Measurements from ENCODE around the gene PLXDC1. TPM values are rescaled to one million over a fixed set of nuclear protein-coding genes. Genes with fewer than 3 reads are reported as not detected.

PLXDC1 gene
- total RNA-seq, 2 donors from 2014 or later: 4.6 to 9.3 TPM

- no peaks in the 10 kb centered on the region for H3K9me3 ChIP-seq
- no peaks in the 10 kb centered on the region for H3K4me1 ChIP-seq
- no peak overlapping the region for H3K27ac ChIP-seq
- no peaks in the 10 kb centered on the region for H3K27me3 ChIP-seq
- no peak for DNase-seq (ENCODE audit: low spot score)
- no peak overlapping the region for H3K4me3 ChIP-seq
- H3K36me3 ChIP-seq: no peaks in the 10 kb centered on the region
- TF ChIP-seq, protein P1, sequence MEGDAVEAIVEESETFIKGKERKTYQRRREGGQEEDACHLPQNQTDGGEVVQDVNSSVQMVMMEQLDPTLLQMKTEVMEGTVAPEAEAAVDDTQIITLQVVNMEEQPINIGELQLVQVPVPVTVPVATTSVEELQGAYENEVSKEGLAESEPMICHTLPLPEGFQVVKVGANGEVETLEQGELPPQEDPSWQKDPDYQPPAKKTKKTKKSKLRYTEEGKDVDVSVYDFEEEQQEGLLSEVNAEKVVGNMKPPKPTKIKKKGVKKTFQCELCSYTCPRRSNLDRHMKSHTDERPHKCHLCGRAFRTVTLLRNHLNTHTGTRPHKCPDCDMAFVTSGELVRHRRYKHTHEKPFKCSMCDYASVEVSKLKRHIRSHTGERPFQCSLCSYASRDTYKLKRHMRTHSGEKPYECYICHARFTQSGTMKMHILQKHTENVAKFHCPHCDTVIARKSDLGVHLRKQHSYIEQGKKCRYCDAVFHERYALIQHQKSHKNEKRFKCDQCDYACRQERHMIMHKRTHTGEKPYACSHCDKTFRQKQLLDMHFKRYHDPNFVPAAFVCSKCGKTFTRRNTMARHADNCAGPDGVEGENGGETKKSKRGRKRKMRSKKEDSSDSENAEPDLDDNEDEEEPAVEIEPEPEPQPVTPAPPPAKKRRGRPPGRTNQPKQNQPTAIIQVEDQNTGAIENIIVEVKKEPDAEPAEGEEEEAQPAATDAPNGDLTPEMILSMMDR (IDR thresholded peaks at IDR 0.05): no peak
Observed at GRCh38 chr17:39158623-39159022, 7.2 kb upstream of the PLXDC1 start.

DNA sequence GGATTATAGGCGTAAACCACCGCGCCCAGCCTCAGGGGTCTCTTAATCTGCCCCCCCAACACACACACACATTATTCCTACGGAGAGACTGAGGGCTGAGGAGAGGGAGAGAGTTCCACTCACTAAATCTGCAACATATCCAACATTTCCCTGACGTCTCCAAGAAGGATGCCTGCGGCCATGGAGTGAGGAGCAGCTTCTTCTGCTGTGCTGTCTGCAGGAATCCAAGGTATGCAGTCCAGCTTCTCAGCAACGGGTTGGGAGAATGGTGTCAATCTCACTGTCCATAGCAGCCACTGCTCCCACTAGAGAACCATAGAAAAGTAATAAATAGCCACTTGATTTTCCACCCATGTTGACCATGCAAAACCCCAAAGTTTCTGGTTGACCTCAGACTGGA is 5.1 kb upstream of the PLXDC1 start:
- TF ChIP-seq, protein P1 (IDR thresholded peaks at IDR 0.05): no peak
- H3K9me3 ChIP-seq: no peaks in the 10 kb centered on the region
- no peak overlapping the region for H3K27ac ChIP-seq
- no peak overlapping the region for H3K4me3 ChIP-seq
- H3K4me1 ChIP-seq: peaks cover 0 to 13% of the 10 kb centered on the region in 2 donors
- no peaks in the 10 kb centered on the region for H3K27me3 ChIP-seq
- DNase-seq (ENCODE audit: low spot score): no peak
- no peaks in the 10 kb centered on the region for H3K36me3 ChIP-seq

DNA sequence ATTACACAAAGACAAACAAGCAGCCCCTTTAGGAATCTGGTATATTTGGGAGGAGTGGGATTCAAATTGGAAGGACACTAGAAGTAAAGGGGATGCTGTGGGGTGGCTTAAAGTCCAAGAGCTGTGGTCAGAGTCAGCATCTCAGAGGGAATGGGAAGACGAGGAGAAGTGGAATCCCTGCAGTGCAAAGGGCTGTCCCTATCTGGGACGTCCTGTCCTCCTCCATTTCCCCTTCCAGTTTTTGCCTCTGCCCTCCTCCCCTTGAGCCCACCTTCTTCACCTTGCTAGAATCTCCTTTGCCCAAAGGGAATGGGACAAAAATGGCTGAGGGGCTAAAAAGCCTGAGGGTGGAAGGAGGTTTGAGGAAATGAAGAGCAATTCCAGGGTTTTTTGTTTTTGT is 4.2 kb upstream of the PLXDC1 start:
- no peak for DNase-seq (ENCODE audit: low spot score)
- Histone ChIP-seq H3K36me3 (no peaks in the 10 kb centered on the region), H3K27ac (no peak overlapping the region), H3K9me3 (no peaks in the 10 kb centered on the region), H3K27me3 (peaks cover 0 to 2% of the 10 kb centered on the region in 2 donors), H3K4me1 (peaks cover 0 to 18% of the 10 kb centered on the region in 2 donors), H3K4me3 (no peak overlapping the region)
- TF ChIP-seq, protein P1 (IDR thresholded peaks at IDR 0.05): no peak

DNA sequence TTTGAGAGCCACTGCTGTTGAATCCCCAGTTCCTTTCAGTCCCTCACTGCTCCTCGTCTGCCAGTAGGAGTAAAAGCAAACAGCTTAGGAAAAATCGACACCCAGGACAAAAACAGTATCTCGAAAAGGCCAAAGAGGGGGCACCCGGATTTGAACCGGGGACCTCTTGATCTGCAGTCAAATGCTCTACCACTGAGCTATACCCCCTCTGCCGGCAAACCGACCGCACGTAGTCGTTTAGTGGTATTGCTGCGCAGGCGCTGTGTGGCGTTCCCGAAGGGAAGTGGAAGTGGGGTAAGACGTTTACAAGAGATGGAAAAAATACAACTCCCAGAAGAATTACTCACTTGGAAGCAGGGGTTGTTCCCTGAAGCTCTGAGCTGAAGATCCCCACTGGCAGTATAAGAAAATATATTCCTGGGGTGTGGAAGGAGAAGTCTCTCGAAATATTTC is 2.2 kb upstream of the PLXDC1 start:
- Histone ChIP-seq H3K27ac (peak overlapping the region; percentile 96 to 99), H3K27me3 (peaks cover 0 to 4% of the 10 kb centered on the region in 2 donors), H3K9me3 (no peaks in the 10 kb centered on the region), H3K4me1 (peaks cover 0 to 18% of the 10 kb centered on the region in 2 donors), H3K36me3 (no peaks in the 10 kb centered on the region), H3K4me3 (peak overlapping the region; percentile 89 to 93)
- TF ChIP-seq, protein P1 (IDR thresholded peaks at IDR 0.05): no peak
- DNase-seq (ENCODE audit: low spot score): peak; percentile 98

- no peaks in the 10 kb centered on the region for H3K36me3 ChIP-seq
- H3K9me3 ChIP-seq: no peaks in the 10 kb centered on the region
- TF ChIP-seq, protein P1 (IDR thresholded peaks at IDR 0.05): no peak
- H3K27me3 ChIP-seq: peaks cover 0 to 4% of the 10 kb centered on the region in 2 donors
- H3K4me1 ChIP-seq: peaks cover 0 to 18% of the 10 kb centered on the region in 2 donors
- peak overlapping the region; percentile 89 to 93 for H3K4me3 ChIP-seq
- H3K27ac ChIP-seq: peak overlapping the region; percentile 96 to 99
- no peak for DNase-seq (ENCODE audit: low spot score)
Observed at GRCh38 chr17:39151943-39152818, 744 bp upstream of the PLXDC1 start.
